GM06990 (cell line): ENCODE measurements around the gene PLXNA2.

Experiments
- DNase-seq: peaks from one replicate; pipeline ENCODE4 v3.0.0-alpha.2; 2011; ENCODE audit not compliant: insufficient read length; ENCODE audit errors: extremely low read depth
- H3K27me3 ChIP-seq: replicated peaks from 2 replicates; pipeline ENCODE4 v1.6.0; 2011; ENCODE audit warnings: low read length; ENCODE audit not compliant: control insufficient read depth, insufficient read depth
- H3K36me3 ChIP-seq: 2 replicates; pipeline ENCODE4 v1.5.1; 2011; ENCODE audit warnings: low read length; ENCODE audit not compliant: control insufficient read depth, insufficient read depth
- H3K4me3 ChIP-seq: replicated peaks from 2 replicates; pipeline ENCODE4 v1.5.1; 2011; ENCODE audit warnings: low read depth, mild to moderate bottlenecking, control low read depth, low read length
- CTCF ChIP-seq: IDR thresholded peaks from 2 replicates; pipeline ENCODE4 v1.5.1; 2011; ENCODE audit warnings: low read length, control low read depth, mild to moderate bottlenecking, inconsistent platforms; ENCODE audit not compliant: insufficient read depth, poor library complexity, severe bottlenecking

The PLXNA2 gene

GRCh38 chr1:208036106-208036808 lies 207.9 kb downstream of the PLXNA2 start:
- Histone ChIP-seq H3K36me3 (no peaks in the 10 kb centered on the region), H3K27me3 (no peaks in the 10 kb centered on the region; the same call in none of the 2 replicates), H3K4me3 (no peak overlapping the region)
- peak; percentile 46 for TF ChIP-seq CTCF
- no peak for DNase-seq

- no peak for TF ChIP-seq CTCF
- Histone ChIP-seq H3K4me3 (no peak overlapping the region), H3K27me3 (peaks cover 4% of the 10 kb centered on the region), H3K36me3 (no peaks in the 10 kb centered on the region)
- DNase-seq, result no peak
These were observed 210.0 kb downstream of the PLXNA2 start for GRCh38 chr1:208034135-208034534.

- no peak for DNase-seq
- H3K36me3 ChIP-seq, result no peaks in the 10 kb centered on the region
- H3K27me3 ChIP-seq, result peaks cover 4% of the 10 kb centered on the region
- no peak overlapping the region for H3K4me3 ChIP-seq
- no peak for TF ChIP-seq CTCF
These were observed 210.9 kb downstream of the PLXNA2 start for GRCh38 chr1:208033236-208033635.

GRCh38 chr1:208031932-208032320 lies 212.3 kb downstream of the PLXNA2 start:
- H3K27me3 ChIP-seq, result peaks cover 4% of the 10 kb centered on the region
- no peaks in the 10 kb centered on the region for H3K36me3 ChIP-seq
- DNase-seq, result no peak
- TF ChIP-seq CTCF, result no peak
- no peak overlapping the region for H3K4me3 ChIP-seq

GRCh38 chr1:208031316-208031931 lies 212.8 kb downstream of the PLXNA2 start:
- Histone ChIP-seq H3K27me3 (peaks cover 4% of the 10 kb centered on the region), H3K4me3 (no peak overlapping the region), H3K36me3 (no peaks in the 10 kb centered on the region)
- TF ChIP-seq CTCF, result no peak
- DNase-seq, result no peak
